Stimulated activated CD8-positive, alpha-beta memory T cell treated with anti-CD3 and anti-CD28 coated beads, Interleukin-4, amount 100 ng/mL, for 4 hours (primary cell): Measurements from ENCODE around the gene MRPS18C.

ENCODE experiments used
- DNase-seq, 2 donors: peaks; one replicate each; pipeline ENCODE4 v3.0.0-alpha.2; 2020; ENCODE audit warnings: low read depth in 2 of 2, low spot score in 1 of 2

Gene MRPS18C

DNA sequence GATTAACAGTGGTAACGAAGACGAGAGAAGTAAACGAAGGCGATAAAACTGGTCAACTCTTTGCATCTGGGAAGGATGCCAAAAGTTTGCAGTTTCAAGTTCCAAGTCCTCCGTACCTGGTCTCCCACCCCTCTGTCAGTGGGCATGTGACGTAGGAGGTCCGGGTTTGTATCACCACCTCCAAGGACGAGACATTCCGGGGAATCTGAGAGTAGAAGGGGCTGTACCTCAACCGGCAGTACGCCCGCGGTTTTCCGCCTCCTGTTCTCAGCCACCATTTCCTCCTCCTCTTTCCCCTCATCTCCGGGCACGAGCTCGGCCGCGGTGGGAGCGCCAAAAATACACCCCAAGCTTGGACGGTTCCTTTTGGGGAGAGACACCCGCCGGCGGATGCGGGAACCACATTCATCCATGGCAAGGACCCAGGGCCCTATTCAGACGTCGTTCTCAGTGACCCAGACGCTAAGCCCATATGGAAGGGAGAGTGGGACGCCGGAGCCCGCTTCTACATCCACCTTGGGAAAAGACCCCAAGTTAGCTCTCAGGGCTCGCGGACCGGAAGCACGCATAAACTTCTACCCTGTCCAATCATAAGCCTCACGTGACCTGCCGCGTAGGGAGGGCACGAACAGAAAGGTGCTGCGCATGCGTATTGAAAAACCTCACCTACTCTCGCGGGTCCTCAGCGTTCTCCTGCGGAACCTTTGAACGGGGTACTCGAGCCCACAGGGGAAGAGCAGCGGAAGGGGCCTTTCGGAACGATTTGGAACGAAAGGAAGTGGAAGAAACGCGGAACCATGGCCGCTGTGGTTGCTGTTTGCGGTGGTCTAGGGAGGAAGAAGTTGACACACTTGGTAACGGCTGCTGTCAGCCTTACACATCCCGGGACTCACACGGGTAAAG lies at the start of gene MRPS18C, which contains the start of gene HELQ:
Gene MRPS18C, plus strand, starts transcription at position 778 of the 903 bp plus-strand sequence. Its CDS starts 20 bp downstream, at position 798.
Gene HELQ, minus strand, starts transcription at position 543 of the 903 bp plus-strand sequence. Its CDS starts 130 bp downstream, at position 413.
- DNase-seq: peak; percentile 88 to 90

DNA sequence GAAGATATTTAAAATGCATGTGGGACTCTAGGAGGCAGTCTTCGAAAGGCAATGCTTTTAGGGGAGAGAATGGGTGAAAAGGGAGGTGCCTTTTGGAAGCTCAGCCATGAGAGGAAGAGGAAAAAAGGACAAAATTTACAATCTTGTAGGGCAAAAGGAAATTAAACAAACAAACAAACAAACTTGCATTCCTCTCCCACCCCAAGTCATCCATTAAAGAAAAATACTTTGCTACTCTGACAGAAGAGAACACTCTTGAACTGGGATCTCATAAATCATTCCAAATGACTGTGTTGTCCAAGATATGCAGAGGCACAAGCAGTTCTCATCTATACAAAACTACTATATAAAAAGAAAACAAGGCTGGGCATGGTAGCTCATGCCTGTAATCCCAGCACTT lies 47.0 kb upstream of the MRPS18C start:
- no peak for DNase-seq

GRCh38 chr4:83413676-83414075 lies 42.2 kb upstream of the MRPS18C start:
- DNase-seq: no peak

- no peak for DNase-seq
Observed at GRCh38 chr4:83417566-83417965, 38.3 kb upstream of the MRPS18C start.

DNA sequence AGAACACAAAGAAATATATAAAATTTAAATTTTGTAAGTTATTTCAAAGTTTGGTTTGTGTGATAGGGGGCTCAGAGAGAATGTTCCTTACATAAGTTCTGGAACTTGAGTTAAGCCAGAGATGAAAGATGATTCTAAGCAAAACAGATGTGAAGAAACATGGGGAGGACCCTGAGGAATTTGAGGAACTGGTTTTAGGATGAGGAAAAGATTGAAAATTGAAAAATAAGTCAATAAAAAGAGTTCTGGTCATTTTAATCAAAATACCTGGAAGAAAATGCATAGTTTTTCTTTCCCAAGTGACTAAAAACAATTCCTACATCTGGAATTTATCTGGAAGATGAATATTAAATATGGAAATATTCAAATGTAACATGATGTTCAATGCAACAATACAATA lies 37.6 kb upstream of the MRPS18C start:
- DNase-seq: no peak

DNA sequence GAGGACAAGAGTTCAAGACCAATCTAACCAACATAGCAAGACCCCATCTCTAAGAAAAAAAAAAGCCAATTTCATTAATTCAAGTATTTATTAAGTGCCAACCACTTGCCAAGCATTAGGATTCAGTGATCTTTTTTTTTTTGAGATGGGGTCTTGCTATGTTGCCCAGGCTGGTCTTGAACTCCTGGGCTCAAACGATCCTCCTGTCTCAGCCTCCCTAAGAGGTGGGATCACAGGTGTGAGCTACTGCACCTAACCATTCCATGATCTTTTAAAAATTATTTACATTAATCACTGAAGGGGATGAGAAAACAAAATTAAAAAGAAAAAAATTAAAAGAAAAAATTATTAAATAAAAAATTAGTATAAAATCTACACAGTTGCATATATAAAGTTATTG lies 24.7 kb upstream of the MRPS18C start:
- DNase-seq: no peak

- DNase-seq: no peak
Observed at GRCh38 chr4:83436680-83437079, 19.2 kb upstream of the MRPS18C start.

DNA sequence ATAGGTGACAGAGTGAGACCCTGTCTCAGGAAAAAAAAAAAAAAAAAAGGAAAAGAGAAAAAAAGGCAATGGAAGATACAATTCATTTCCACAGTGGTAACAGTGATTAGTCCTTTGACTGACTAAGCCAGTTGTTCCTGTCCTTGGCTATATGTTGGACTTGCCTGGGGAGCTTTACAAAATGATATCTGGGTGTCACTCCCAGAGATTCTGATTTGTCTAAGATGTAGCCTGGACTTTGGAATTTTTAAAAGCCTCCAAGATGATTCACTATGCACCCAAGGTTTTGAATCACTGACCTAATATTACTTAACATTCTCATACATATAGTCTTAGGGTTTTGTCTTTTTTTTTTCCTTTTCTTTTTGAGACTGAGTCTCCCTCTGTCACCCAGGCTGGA lies 17.1 kb upstream of the MRPS18C start:
- DNase-seq: no peak

- DNase-seq: no peak
Observed at GRCh38 chr4:83440148-83440814, 15.6 kb upstream of the MRPS18C start.

DNA sequence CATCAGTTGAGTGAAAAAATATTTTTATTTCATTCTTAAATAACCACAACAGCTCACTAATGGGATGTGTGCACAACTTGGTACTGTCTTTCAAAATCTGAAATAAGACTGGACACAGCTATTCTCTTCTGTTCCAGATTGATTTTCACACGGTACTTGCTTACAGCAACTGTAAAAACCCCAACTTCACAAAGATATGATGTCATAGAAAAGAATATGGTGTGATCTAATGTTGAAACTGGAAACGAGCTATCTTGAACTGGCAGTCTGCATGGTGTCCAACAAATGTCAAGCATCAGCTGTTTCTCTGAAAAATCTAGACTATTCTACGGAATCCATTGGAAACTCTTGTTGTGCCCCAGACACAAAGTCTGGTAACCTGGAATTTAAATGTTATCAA lies 15.0 kb upstream of the MRPS18C start:
- no peak for DNase-seq

- DNase-seq: no peak
Observed at GRCh38 chr4:83449009-83449408, 6.8 kb upstream of the MRPS18C start.

GRCh38 chr4:83454686-83455085 lies 1.2 kb upstream of the MRPS18C start:
- no peak for DNase-seq

DNA sequence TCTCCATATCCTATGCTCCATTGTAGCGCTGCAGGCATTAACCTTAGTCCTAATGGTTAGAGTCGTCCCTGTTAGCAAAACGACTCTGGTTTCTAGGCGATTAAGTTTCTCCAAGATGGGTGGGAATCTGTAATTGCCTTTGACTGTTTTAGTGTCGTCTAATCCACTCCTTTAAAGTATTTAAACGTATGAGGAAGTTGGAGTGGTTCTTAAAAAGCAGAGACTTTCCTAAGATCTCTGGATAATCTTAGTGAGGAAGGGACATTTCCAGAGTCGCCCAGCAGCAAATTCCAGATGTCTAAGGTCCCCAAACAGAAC lies 285 bp downstream of the MRPS18C start:
- DNase-seq: no peak

DNA sequence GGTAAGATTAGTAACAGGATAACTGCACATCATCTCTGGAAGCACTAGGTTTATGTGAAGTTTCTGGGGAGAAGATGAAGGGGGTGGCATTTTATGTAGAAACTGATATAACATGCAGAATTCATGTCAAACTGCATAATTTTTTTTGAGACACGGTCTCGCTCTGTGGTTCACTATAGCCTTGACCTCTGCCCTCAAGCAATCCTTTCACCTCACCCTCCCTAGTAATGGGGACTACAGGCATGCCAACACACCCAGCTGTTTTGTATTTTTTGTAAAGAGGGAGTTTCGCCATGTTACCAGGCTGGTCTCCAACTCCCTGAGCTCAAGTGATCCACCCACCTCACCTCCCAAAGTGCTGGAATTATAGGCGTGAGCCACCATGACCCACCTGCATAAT lies 17.6 kb downstream of the MRPS18C start:
- no peak for DNase-seq

DNA sequence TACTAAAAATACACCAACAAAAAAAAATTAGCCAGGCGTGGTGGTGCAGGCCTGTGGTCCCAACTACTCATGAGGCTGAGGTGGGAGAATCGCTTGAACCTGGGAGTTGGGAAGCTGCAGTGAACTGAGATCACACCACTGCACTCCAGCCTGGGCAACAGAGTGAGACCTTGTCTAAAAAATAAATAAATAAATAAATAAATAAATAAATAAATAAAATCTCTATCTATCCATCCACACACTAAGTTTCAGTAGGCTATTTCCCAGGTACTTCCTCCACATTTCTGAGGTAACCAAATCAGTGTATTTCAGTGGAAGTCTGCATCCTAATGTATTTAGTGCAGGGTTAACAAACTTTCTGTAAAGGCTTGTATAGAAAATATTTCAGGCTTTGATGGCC lies 18.1 kb downstream of the MRPS18C start:
- no peak for DNase-seq

DNA sequence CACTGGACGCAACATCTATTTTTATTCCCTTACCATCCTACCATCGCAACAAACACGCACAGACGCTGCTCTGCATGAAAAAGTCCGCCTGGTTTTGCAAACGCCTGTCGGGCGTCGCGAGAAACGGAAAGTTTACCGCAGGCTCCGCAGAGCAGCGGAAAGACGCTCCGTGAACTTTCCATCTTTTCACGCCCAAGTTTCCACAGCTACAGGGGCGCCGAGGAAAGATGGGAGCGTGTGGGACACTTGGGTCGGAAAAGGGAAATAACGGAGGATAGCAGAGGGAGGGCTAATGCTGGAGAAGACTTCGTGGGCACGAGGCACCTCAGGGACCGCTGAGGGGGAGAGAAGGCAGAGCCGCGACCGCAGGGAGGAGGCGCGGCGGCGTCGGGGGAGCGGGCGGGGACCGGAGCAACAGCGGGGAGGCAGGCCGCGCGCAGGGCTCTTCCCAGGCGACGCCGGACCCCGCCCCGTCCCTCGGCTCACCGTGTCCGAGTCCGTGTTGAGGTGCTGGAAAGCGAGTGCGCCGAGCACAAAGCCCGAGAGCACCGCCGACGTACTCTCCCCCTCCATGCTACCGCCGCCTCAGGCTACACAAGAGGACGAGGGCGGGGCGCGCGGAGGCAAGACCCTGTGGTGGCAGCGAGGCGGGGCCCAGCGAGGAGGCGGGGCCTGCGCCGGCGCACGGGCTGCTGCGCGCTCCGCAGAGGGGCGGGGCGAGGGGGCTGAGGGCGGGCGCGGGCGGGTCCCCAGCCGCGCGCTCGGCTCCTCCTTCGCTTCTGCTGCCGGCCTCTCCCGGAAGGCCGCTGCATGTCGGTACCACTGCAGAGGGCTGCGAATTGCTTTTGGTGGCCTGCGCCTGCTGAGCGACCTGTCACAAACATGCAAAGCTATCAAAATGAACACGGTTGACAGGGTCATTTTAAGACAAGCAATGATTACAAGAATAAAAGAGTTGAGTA lies 28.9 kb downstream of the MRPS18C start, which contains the start of gene ABRAXAS1:
Gene ABRAXAS1, minus strand, starts transcription at position 601 of the 962 bp plus-strand sequence. Its CDS starts 28 bp downstream, at position 573.
- peak; percentile 83 to 84 for DNase-seq

GRCh38 chr4:83486457-83487129 lies 30.7 kb downstream of the MRPS18C start:
- DNase-seq: no peak

- DNase-seq: no peak
Observed at GRCh38 chr4:83489711-83490326, 34.0 kb downstream of the MRPS18C start.

DNA sequence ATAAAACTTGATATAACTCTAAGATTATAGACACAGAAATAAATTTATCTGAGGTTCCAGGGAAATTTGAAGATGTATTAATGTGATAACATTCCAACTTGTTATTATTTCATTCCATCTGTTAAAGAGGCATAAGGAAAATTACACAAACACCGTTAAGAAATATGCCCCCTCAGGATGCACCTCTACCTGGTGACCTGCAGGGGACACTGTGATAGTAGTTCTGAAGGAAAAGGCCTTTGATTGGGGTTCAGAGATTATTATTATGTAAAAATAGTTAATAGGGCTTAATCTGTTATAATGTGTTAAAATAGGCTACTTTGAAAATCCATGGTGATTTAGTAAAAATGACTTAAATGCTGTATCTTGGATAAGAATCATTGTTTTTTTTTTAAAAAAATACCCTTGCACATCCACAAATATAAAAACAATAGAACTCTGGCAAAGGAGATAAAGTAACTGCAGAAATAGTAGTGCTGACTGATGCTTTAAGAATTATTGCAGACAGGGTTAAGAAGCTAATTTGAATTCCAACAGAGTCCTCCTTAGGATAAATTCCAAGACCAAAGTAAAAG lies 35.1 kb downstream of the MRPS18C start:
- DNase-seq: no peak
